Measurements from ENCODE around the gene KLHDC8B.

The KLHDC8B gene

DNA sequence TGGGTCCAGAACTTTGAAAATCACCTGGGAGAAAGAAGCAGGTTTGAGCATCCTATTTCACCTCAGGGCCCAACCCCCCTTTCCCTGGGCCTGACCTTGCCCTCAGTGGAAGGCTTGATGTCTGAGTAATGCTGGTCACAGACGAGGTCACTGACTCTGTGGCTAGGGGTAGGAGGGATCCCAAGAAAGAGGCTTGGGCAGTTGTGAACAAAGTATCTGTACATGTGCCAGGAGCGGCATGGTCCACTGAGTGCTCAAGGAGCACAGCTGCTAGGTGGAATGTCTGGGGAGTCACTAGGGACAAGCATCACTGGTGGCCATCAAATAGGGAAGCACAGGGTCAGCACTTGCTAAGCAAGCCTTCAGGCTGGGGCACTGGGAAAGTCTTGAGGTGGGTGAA lies 12.6 kb upstream of the KLHDC8B start:
- DNase-seq (ENCODE audit: low read depth in 2 of 2): no peak

DNA sequence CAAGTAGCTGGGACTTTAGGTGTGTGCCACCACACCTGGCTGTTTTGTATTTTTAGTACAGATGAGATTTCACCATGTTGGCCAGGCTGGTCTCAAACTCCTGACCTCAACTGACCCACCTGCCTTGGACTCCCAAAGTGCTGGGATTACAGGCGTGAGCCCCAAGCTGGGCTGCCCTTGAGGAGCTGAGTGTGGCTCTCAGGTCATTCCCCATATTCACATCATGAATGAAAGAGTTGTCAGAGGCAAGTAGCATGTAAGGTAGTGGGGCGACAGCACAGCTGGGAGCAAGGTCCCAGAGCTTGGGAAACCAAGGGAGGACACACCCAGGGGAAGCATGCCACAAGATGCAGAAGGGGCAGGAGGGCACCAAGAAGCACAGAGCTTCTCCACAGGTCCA lies 10.2 kb upstream of the KLHDC8B start:
- DNase-seq (ENCODE audit: low read depth in 2 of 2): no peak

DNA sequence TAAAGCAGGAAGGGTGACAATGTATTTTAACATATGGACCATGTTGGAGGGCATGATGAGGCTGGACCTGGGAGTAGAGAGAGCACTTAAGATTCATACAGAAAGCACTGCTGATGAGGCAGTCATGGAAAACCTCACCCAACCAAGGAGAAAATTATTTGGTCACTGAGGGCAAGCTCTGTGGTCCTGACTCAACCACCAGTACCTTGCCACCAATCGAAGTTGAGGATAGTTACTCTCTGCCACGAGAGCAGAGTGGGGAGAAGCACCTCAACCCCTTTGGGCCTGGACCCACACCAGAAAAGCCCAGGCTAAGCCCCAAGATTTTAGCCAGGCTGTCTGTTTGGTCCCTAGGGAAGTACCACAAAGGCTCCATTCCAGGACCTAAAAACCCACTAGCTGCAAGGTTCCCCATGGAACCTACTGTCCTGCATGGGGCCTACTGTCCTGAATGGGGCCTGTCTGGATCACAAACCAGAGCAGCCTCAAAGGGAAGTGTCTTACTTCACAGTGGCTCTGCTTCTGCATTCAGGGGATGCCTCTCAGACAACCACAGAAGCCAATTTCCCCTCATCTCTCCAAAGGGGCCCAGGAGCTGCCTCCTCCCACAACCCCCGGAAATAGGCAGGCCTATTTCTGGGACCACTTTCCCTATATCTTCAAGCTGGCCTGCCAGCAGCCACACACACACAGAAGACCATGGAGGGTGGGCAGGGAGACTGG lies 9.4 kb upstream of the KLHDC8B start:
- no peak for DNase-seq (ENCODE audit: low read depth in 2 of 2)

- no peak for DNase-seq (ENCODE audit: low read depth in 2 of 2)
These were observed 8.5 kb upstream of the KLHDC8B start for GRCh38 chr3:49162751-49163419.

DNA sequence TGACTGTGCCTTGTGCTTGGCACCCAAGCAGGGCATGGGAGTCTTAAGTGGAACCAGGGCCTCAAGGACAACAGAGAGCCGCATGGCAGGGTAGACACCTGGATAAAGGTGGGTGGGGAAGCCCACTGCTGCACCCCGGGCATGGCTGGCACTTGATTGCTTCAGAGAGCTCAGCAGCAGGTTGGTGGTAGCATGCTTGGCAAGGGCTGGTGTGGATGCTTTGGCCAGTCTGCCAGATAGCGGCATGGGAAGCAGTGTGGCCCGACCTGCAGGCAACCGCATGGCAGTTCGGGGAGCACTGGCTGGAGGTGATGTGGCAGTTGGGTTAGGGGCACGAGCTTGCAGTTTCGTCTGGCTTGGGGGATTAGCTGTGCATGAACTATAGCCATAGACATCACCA lies 7.8 kb upstream of the KLHDC8B start:
- DNase-seq (ENCODE audit: low read depth in 2 of 2): no peak

- DNase-seq (ENCODE audit: low read depth in 2 of 2): no peak
These were observed 6.2 kb upstream of the KLHDC8B start for GRCh38 chr3:49164983-49165720.

DNA sequence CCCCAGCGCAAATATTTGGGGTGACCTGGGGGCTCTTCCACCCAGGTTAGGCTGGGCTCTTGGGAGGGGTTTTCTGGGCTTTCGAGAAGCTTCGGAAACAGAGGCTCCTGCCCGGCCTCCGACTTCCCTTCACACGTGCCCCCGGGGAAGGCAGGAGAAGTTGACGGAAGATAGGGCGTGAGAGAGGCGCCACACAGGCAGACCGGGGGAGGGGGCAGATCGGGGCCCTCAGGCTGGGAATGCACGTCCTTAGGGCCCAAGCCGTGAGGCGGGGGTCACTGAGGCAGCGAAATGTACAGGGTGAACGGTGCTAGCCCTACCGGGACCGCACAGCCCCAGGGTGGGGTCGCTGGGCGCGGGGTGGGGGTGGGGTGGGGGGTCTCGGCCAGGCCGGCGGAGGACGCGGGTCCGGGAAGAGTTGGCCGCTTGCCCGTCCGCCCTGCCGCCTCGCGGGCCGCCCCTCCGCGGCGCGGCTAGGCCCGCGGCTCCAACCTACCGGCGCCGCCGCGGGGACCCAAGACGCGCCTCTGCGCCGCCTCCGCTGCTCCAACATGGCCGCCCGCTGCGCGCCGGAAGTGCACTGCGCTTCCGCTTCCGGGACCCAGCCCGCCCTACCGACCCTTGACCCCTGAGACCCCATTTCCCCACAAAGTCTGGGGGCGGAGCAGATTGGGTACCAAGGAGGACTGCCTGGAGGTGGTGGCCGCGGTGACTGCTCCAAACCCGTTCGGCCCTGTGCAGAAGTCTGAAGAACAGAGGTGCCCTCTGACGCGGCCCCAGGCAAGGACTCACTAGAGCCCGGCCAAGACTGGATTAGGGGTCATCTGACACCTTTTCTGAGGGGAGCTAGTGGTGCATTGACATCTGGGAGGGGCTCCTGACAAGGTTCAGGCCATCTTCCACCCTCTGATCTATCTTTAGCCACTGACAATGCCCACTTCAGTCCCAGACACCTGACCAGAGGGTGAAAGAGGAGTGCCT lies 5.3 kb upstream of the KLHDC8B start, which contains the start of gene CCDC71:
Gene CCDC71 (minus strand): TSS at position 561 of the 981 bp plus-strand sequence. CDS start 2,123 bp downstream, outside the sequence.
- peak; percentile 49 to 55 for DNase-seq (ENCODE audit: low read depth in 2 of 2)

DNA sequence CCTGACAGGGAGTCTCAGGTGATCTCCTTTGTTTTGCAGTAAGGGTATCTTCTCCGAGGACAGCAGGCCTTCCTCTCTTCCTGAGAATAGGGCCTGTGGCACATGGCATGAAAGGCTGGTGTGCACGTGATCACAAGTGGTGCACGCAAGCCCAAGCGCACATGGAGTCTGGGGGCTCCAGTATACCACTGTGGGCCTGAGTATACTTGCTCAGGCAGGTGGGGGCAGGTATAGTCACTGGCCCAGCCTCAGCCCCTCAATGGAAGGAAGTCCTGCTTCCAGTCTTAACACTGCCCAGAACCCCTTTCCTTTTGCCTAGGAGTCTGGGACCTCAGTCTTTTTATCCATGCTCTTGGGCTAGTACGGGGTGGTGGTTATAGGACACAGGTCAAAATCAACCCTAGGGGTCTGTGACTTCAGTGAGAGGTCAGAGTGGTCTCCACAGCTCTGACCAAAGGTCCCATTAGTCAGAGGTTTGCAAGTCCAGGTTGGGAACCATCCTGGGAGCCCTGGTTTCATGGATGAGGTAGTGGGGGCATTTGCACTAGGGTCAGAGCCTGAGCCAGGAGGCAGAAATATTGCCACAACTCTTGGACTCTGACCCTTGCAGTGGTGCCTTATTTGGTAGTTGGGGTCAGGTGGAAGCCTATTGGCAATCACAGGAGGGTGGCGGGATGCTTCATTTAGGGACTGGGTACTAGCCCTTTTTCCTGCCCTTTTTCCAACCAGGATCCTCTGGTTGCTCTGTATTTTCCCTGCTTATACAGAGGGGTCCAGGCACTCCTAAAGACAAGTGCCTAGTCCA lies 4.4 kb upstream of the KLHDC8B start:
- DNase-seq (ENCODE audit: low read depth in 2 of 2): no peak

GRCh38 chr3:49170744-49171118 lies 667 bp upstream of the KLHDC8B start:
- DNase-seq (ENCODE audit: low read depth in 2 of 2): no peak

GRCh38 chr3:49171775-49172500 lies 540 bp downstream of the KLHDC8B start:
- no peak for DNase-seq (ENCODE audit: low read depth in 2 of 2)

DNA sequence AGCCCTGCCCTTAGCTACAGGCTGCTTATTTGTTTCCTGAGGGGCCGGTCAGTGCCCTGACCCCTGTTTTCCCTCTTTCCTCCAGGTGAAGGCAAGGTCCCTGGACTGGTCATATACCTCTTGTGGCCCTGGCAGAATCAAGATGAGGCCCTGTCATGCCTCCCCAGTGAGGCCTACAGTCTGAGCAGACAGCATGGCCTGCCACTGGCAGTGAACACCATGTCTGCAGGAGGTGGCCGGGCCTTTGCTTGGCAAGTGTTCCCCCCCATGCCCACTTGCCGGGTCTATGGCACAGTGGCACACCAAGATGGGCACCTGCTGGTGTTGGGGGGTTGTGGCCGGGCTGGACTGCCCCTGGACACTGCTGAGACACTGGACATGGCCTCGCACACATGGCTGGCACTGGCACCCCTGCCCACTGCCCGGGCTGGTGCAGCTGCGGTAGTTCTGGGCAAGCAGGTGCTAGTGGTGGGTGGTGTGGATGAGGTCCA lies 1.2 kb downstream of the KLHDC8B start:
- DNase-seq (ENCODE audit: low read depth in 2 of 2): no peak

DNA sequence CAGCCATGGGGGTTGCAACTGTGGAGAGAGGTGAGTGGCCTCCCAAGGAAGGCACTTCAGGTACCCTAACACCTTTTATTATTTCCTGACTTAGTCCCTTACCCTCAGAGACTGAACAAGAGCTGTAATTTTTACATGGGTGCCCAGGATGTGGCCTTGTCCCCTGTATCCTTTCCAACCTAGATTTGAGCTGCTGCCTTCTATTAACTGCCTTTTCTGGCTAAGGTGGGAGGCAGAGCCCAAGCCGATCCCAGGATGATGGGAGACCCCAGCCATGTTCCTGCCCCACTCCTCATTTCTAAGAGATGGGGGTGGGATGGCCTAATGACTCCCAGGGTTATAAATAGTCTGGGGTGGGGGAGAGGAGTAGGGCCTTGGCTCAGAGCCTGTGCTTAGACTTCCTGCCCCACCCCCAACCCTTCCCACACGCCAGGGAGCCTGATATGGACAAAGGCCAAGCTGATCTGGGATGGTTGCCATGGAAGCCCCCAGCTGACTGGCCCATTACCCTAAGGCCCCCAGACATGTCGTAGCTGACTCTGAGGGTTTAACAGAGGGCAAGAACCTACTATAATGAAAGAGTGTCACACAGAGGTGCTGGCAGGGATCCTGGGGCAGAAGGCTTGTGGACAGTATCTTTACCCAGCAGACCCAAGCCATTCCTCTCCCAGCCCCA lies 1.9 kb downstream of the KLHDC8B start:
- DNase-seq (ENCODE audit: low read depth in 2 of 2): no peak

GRCh38 chr3:49173792-49174170 lies 2.4 kb downstream of the KLHDC8B start:
- no peak for DNase-seq (ENCODE audit: low read depth in 2 of 2)

- DNase-seq (ENCODE audit: low read depth in 2 of 2): no peak
These were observed 3.1 kb downstream of the KLHDC8B start for GRCh38 chr3:49174397-49174985.

- DNase-seq (ENCODE audit: low read depth in 2 of 2): no peak
These were observed 4.1 kb downstream of the KLHDC8B start for GRCh38 chr3:49175530-49175929.

DNA sequence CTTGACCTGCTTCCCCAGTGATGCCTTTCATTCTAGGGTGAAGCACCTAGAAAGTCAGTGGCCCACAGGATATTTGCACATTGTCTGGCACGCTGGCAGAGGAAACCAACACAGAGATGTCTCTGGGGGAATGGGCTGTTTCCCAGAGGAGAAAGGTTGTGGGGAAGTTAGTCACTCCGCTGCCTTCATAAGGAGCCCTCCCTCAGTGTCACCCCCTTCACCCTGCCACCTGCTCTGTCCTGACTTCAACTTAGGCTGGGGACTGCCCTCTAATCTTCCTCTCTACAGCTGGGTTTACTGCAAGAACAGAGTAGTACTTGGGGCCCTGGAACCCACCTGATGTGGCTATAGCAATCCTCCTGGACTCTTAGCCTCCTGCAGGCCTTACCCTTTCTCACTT lies 5.7 kb downstream of the KLHDC8B start:
- DNase-seq (ENCODE audit: low read depth in 2 of 2): no peak

DNA sequence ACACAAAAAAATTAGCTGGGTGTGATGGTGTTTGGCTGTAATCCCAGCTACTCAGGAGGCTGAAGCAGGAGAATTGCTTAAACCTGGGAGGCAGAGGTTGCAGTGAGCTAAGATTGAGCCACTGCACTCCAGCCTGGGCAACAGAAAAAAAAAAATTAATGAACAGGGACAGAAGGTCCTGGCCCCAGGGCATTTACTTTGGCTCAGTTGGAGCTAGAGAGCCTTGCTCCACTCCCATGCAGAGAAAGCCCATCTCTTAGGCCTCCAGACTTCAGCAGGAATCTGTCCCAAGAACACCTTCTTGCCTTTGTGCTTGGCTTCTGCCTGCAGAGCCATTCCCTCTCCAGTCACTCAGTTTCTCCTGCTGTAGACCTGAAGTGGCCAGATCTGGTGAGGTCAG lies 8.7 kb downstream of the KLHDC8B start:
- no peak for DNase-seq (ENCODE audit: low read depth in 2 of 2)

DNA sequence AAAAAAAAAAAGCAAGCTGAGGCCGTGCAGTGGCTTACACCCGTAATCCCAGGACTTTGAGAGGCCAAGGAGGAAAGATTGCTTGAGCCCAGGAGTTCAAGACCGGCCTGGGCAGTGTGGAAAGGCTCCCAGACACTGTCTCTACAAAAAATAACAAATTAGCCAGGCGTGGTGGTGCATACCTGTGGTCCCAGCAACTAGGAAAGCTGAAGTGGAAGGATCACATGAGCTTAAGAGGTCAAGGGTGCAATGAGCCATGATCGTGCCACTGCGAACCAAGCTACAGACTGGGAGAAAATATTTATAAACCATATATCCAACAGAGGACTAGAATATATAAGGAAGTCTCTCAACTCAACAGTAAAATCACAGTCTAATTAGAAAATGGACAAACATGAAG lies 10.0 kb downstream of the KLHDC8B start:
- DNase-seq (ENCODE audit: low read depth in 2 of 2): no peak

DNA sequence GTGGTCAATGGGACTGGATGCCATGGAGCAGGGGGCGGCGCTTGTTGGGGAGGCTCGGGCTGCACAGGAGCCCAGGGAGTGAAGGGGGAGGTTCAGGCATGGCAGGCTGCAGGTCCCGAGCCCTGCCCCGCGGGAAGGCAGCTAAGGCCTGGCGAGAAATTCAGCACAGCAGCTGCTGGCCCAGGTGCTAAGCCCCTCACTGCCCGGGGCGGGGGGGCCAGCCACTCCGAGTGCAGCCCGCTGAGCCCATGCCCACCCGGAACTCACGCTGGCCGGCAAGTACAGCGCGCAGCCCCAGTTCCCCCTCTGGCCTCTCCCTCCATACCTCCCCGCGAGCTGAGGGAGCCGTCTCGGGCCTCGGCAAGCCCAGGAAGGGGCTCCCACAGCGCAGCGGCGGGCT lies 11.3 kb downstream of the KLHDC8B start:
- no peak for DNase-seq (ENCODE audit: low read depth in 2 of 2)

Measured in stimulated activated CD8-positive, alpha-beta memory T cell treated with anti-CD3 and anti-CD28 coated beads, Interleukin-15, amount 100 ng/mL, for 4 hours (primary cell).